ENCODE data around the gene KIF3A.

Gene KIF3A

DNA sequence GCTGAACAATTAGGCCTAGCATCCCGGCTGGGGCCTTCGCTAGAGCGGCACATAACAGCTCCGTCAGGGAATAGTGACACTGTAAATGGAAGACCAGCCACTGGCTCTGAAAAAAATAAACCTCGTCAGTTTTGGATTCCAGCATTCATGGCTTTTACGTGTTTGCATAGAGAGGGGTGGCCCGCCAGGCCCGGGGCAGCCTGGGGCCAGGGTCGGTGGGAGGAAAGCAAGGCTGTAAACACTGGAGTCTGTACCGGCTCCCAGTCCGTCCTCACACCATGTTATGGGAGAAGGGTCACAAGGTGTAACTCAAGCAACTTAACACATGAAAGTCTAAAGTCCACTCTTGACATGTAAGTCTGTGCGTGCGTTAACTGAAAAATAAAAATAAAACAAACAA, 21.1 kb upstream of the KIF3A start:
- Histone ChIP-seq H3K36me3 (ENCODE audit: control insufficient read depth, insufficient read depth, low read length) (no peaks in the 10 kb centered on the region), H3K9ac (no peak overlapping the region), H3K27ac (no peak overlapping the region), H3K4me1 (peaks cover under 1% of the 10 kb centered on the region), H3K4me3 (ENCODE audit: low read depth, low read length) (no peak overlapping the region), H3K27me3 (ENCODE audit: control insufficient read depth, insufficient read depth, low read length) (no peaks in the 10 kb centered on the region), H2AFZ (no peak overlapping the region), H3K79me2 (no peaks in the 10 kb centered on the region), H3K4me2 (ENCODE audit: low read length) (no peak overlapping the region), H3K9me3 (ENCODE audit: control insufficient read depth, low read length) (no peaks in the 10 kb centered on the region)
- no peak for TF ChIP-seq CTCF (IDR thresholded peaks at IDR 0.05)

DNA sequence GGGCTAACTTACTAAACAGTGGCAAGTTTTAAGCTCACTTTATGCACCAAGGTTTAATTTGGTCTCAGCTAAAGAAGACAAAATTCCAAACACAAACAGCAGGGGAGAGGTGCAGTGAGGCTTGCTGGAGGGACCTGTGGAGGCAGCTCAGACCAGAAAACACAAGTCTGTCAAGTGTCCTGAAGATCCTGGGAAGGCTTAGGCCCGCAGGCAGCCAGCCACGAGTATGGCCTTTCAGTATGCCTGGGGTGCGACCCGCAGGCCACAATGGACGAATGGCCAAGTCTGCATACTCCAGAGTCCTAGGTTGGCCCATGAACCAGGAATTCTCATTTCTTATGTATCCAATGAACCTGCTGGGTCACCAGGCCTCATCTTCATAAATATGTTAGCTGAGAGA, 19.2 kb upstream of the KIF3A start:
- H3K9ac ChIP-seq: no peak overlapping the region
- no peak overlapping the region for H3K27ac ChIP-seq
- no peak for TF ChIP-seq CTCF (IDR thresholded peaks at IDR 0.05)
- H3K27me3 ChIP-seq (ENCODE audit: control insufficient read depth, insufficient read depth, low read length): no peaks in the 10 kb centered on the region
- H2AFZ ChIP-seq: no peak overlapping the region
- H3K79me2 ChIP-seq: no peaks in the 10 kb centered on the region
- H3K36me3 ChIP-seq (ENCODE audit: control insufficient read depth, insufficient read depth, low read length): no peaks in the 10 kb centered on the region
- no peaks in the 10 kb centered on the region for H3K9me3 ChIP-seq (ENCODE audit: control insufficient read depth, low read length)
- no peak overlapping the region for H3K4me3 ChIP-seq (ENCODE audit: low read depth, low read length)
- H3K4me2 ChIP-seq (ENCODE audit: low read length): no peak overlapping the region
- H3K4me1 ChIP-seq: peaks cover 3% of the 10 kb centered on the region

DNA sequence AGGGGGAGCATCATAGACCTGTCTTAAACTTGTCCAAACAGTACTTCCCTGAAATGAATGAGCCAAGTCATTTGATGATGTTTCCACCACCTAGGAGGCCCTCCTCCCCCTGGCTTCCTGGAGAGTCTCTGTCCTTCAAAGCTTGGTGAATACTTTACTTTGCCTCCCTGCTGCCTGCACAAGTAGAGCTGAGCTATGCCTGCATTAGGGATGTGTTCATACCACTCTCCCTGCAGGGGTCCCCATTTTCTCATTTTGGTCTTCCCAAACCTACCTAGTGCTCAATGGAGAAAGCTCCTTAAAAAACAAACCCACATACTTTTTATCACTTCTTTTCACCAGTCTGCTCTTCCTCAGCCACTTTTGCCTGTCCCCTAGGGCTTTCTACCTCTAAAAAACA, 17.6 kb upstream of the KIF3A start:
- Histone ChIP-seq H3K36me3 (ENCODE audit: control insufficient read depth, insufficient read depth, low read length) (no peaks in the 10 kb centered on the region), H3K4me2 (ENCODE audit: low read length) (no peak overlapping the region), H3K4me3 (ENCODE audit: low read depth, low read length) (no peak overlapping the region), H2AFZ (no peak overlapping the region), H3K79me2 (no peaks in the 10 kb centered on the region), H3K9ac (no peak overlapping the region), H3K4me1 (peaks cover 3% of the 10 kb centered on the region), H3K27ac (no peak overlapping the region), H3K9me3 (ENCODE audit: control insufficient read depth, low read length) (no peaks in the 10 kb centered on the region), H3K27me3 (ENCODE audit: control insufficient read depth, insufficient read depth, low read length) (no peaks in the 10 kb centered on the region)
- TF ChIP-seq CTCF (IDR thresholded peaks at IDR 0.05): peak; percentile 15

DNA sequence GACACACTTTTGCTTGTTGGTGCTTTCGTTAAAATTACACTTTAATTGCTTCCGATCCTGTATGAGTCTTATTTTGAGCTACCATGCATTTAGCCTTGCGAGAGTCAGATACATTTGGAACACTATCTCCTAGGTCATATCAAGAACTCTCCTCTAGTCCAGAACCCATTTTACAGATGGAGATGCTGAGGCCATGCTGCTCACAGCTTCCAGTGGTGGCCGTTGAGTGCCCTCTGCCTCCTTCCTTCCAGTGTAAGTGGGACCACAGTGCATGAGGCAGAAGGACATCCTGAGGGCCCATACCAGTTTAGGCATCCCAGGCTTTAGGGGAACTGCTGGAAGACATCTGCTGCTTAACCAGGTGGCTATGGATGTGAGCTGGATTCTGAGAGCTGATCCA, 16.8 kb upstream of the KIF3A start:
- Histone ChIP-seq H3K9ac (no peak overlapping the region), H3K36me3 (ENCODE audit: control insufficient read depth, insufficient read depth, low read length) (no peaks in the 10 kb centered on the region), H3K27me3 (ENCODE audit: control insufficient read depth, insufficient read depth, low read length) (no peaks in the 10 kb centered on the region), H3K4me2 (ENCODE audit: low read length) (no peak overlapping the region), H3K4me1 (peaks cover 3% of the 10 kb centered on the region), H3K9me3 (ENCODE audit: control insufficient read depth, low read length) (no peaks in the 10 kb centered on the region), H3K27ac (no peak overlapping the region), H3K79me2 (no peaks in the 10 kb centered on the region), H3K4me3 (ENCODE audit: low read depth, low read length) (no peak overlapping the region), H2AFZ (no peak overlapping the region)
- TF ChIP-seq CTCF (IDR thresholded peaks at IDR 0.05): no peak

GRCh38 chr5:132753135-132753987, 16.0 kb upstream of the KIF3A start:
- peaks cover 3% of the 10 kb centered on the region for H3K4me1 ChIP-seq
- no peak overlapping the region for H3K9ac ChIP-seq
- H3K27ac ChIP-seq: no peak overlapping the region

More at GRCh38 chr5:132753135-132753987, 16.0 kb upstream of the KIF3A start:
- H3K4me3 ChIP-seq (ENCODE audit: low read depth, low read length): no peak overlapping the region
- no peaks in the 10 kb centered on the region for H3K9me3 ChIP-seq (ENCODE audit: control insufficient read depth, low read length)
- no peaks in the 10 kb centered on the region for H3K27me3 ChIP-seq (ENCODE audit: control insufficient read depth, insufficient read depth, low read length)
- no peaks in the 10 kb centered on the region for H3K36me3 ChIP-seq (ENCODE audit: control insufficient read depth, insufficient read depth, low read length)
- no peak overlapping the region for H2AFZ ChIP-seq
- H3K79me2 ChIP-seq: no peaks in the 10 kb centered on the region
- no peak overlapping the region for H3K4me2 ChIP-seq (ENCODE audit: low read length)
- TF ChIP-seq CTCF (IDR thresholded peaks at IDR 0.05): no peak

Measured in parathyroid adenoma (tissue), 2 donors.